Neuronal stem cell (in vitro differentiated cells): ENCODE measurements around the gene GCC1.

Experiments
- DNase-seq: peaks from one replicate; pipeline ENCODE4 v3.0.0-alpha.2; 2013; ENCODE audit warnings: low spot score
- H2AFZ ChIP-seq: one replicate; pipeline ENCODE4 v1.6.1; 2013; ENCODE audit warnings: mild to moderate bottlenecking, low read length, inconsistent platforms
- H2AK5ac ChIP-seq: 2 replicates; pipeline ENCODE4 v1.6.1; 2013; ENCODE audit warnings: low read depth, mild to moderate bottlenecking, inconsistent platforms, low read length, moderate library complexity, mixed read lengths
- H2BK120ac ChIP-seq: 2 replicates; pipeline ENCODE4 v1.6.1; 2013; ENCODE audit warnings: low read depth, mild to moderate bottlenecking, inconsistent platforms, low read length, moderate library complexity, mixed read lengths
- H2BK12ac ChIP-seq: one replicate; pipeline ENCODE4 v1.6.1; 2013; ENCODE audit warnings: low read length, inconsistent platforms
- H2BK15ac ChIP-seq: 2 replicates; pipeline ENCODE4 v1.6.1; 2013; ENCODE audit warnings: mild to moderate bottlenecking, low read length, inconsistent platforms, mixed read lengths
- H2BK5ac ChIP-seq: one replicate; pipeline ENCODE4 v1.6.1; 2013; ENCODE audit warnings: inconsistent platforms, mild to moderate bottlenecking, low read length, moderate library complexity
- H3K14ac ChIP-seq: one replicate; pipeline ENCODE4 v1.6.1; 2013; ENCODE audit warnings: low read length, inconsistent platforms
- H3K18ac ChIP-seq: 2 replicates; pipeline ENCODE4 v1.6.1; 2013; ENCODE audit warnings: low read length, inconsistent platforms
- H3K23ac ChIP-seq: 2 replicates; pipeline ENCODE4 v1.6.1; 2013; ENCODE audit warnings: low read depth, mild to moderate bottlenecking, mixed read lengths, low read length, inconsistent platforms; ENCODE audit not compliant: poor library complexity
- H3K27ac ChIP-seq: replicated peaks from 3 replicates; pipeline ENCODE4 v1.5.1; 2013; ENCODE audit warnings: low read length, inconsistent platforms
- H3K27me3 ChIP-seq, 3 experiments: 2 replicates each; pipeline ENCODE4 v1.6.1; 2013; ENCODE audit warnings: low read length in 3 of 3, mild to moderate bottlenecking in 2 of 3, inconsistent platforms in 1 of 3, low read depth in 1 of 3, mixed read lengths in 1 of 3, moderate library complexity in 1 of 3; ENCODE audit not compliant: control insufficient read depth in 3 of 3, insufficient read depth in 3 of 3
- H3K36me3 ChIP-seq, 2 donors: replicated peaks in 1 of 2; 2 replicates each; pipeline ENCODE4 v1.6.1; 2013; ENCODE audit warnings: low read length in 2 of 2; ENCODE audit not compliant: control insufficient read depth in 2 of 2, insufficient read depth in 2 of 2
- H3K4ac ChIP-seq: 2 replicates; pipeline ENCODE4 v1.6.1; 2013; ENCODE audit warnings: inconsistent platforms, mild to moderate bottlenecking, low read length, moderate library complexity
- H3K4me1 ChIP-seq, 2 donors: 1 replicate in 1 of 2; 2 replicates in 1 of 2; pipeline ENCODE4 v1.6.1; 2013; ENCODE audit warnings: low read length in 2 of 2, low read depth in 1 of 2; ENCODE audit not compliant: control insufficient read depth in 2 of 2, insufficient read depth in 1 of 2
- H3K4me2 ChIP-seq: one replicate; pipeline ENCODE4 v1.6.1; 2013; ENCODE audit warnings: mild to moderate bottlenecking, low read length, inconsistent platforms; ENCODE audit not compliant: insufficient read depth, poor library complexity, severe bottlenecking
- H3K4me3 ChIP-seq, 2 donors: 2 replicates each; pipeline ENCODE4 v1.5.1; 2013; ENCODE audit warnings: low read length in 2 of 2, mild to moderate bottlenecking in 2 of 2, inconsistent platforms in 1 of 2, moderate library complexity in 1 of 2
- H3K79me1 ChIP-seq: one replicate; pipeline ENCODE4 v1.6.1; 2013; ENCODE audit warnings: low read depth, mild to moderate bottlenecking, inconsistent platforms, low read length, moderate library complexity
- H3K9ac ChIP-seq: one replicate; pipeline ENCODE4 v1.6.1; 2013; ENCODE audit warnings: mild to moderate bottlenecking, low read depth, low read length, inconsistent platforms; ENCODE audit not compliant: poor library complexity
- H3K9me3 ChIP-seq, 2 donors: replicated peaks in 1 of 2; 2 replicates each; pipeline versions ENCODE3 to v1.6.1; 2013; ENCODE audit warnings: low read length in 2 of 2, mild to moderate bottlenecking in 2 of 2, inconsistent platforms in 1 of 2, low read depth in 1 of 2, mixed read lengths in 1 of 2, moderate library complexity in 1 of 2; ENCODE audit not compliant: control insufficient read depth in 2 of 2, insufficient read depth in 1 of 2
- H4K8ac ChIP-seq: one replicate; pipeline ENCODE4 v1.6.1; 2013; ENCODE audit warnings: low read depth, mild to moderate bottlenecking, inconsistent platforms, low read length, moderate library complexity
- H4K91ac ChIP-seq: one replicate; pipeline ENCODE4 v1.6.1; 2013; ENCODE audit warnings: low read length, low read depth, mild to moderate bottlenecking, inconsistent platforms; ENCODE audit not compliant: poor library complexity
- WGBS, 2 donors: extraction: QIAGEN DNeasy Blood & Tissue Kit; methylation state at CpG; one replicate each; pipeline ENCODE4 v1.1.7; 2013; ENCODE audit warnings: missing lambda C conversion rate in 2 of 2, mixed read lengths in 1 of 2; ENCODE audit not compliant: insufficient read length in 2 of 2, insufficient replicate concordance in 1 of 2; ENCODE audit errors: extremely low coverage in 2 of 2; 5-methylcytosine and 5-hydroxymethylcytosine counted together

GCC1 gene

GRCh38 chr7:127581716-127582115 lies 3.7 kb downstream of the GCC1 start:
- Histone ChIP-seq H2BK5ac (no peak overlapping the region), H3K4me3 (no peak overlapping the region), H4K91ac (no peak overlapping the region), H3K9ac (no peak overlapping the region), H4K8ac (no peak overlapping the region), H2BK15ac (no peak overlapping the region), H3K23ac (no peak overlapping the region), H3K18ac (no peak overlapping the region), H3K9me3 (no peaks in the 10 kb centered on the region), H2AK5ac (no peak overlapping the region), H3K36me3 (peaks cover 19 to 65% of the 10 kb centered on the region in 2 donors), H2BK12ac (no peak overlapping the region), H3K4me2 (no peak overlapping the region), H3K27ac (no peak overlapping the region), H2BK120ac (no peak overlapping the region), H3K4me1 (peaks cover 13% of the 10 kb centered on the region in 2 donors), H3K79me1 (peaks cover 6% of the 10 kb centered on the region), H3K14ac (no peak overlapping the region), H2AFZ (no peak overlapping the region), H3K4ac (no peak overlapping the region), H3K27me3 (no peaks in the 10 kb centered on the region)
- WGBS, 2 donors = no CpG with 5 or more reads among the region's 1 CpG
- DNase-seq = no peak

- no peak overlapping the region for H3K4me2 ChIP-seq
- H3K4me3 ChIP-seq = no peak overlapping the region
- no peak overlapping the region for H3K14ac ChIP-seq
- H3K18ac ChIP-seq = no peak overlapping the region
- H3K27ac ChIP-seq = no peak overlapping the region
- no peak overlapping the region for H2AFZ ChIP-seq
- H3K4me1 ChIP-seq = peaks cover 10 to 11% of the 10 kb centered on the region in 2 donors
- no peaks in the 10 kb centered on the region for H3K9me3 ChIP-seq
- H2BK15ac ChIP-seq = no peak overlapping the region
- no peak overlapping the region for H3K23ac ChIP-seq
- H3K36me3 ChIP-seq = peaks cover 19 to 65% of the 10 kb centered on the region in 2 donors
- no peak overlapping the region for H4K8ac ChIP-seq
- H3K27me3 ChIP-seq = no peaks in the 10 kb centered on the region
- no peak overlapping the region for H3K4ac ChIP-seq
- H4K91ac ChIP-seq = no peak overlapping the region
- peaks cover 6% of the 10 kb centered on the region for H3K79me1 ChIP-seq
- H3K9ac ChIP-seq = no peak overlapping the region
- H2BK120ac ChIP-seq = no peak overlapping the region
- H2BK5ac ChIP-seq = no peak overlapping the region
- DNase-seq = no peak
- H2AK5ac ChIP-seq = no peak overlapping the region
- no peak overlapping the region for H2BK12ac ChIP-seq
These were observed 4.8 kb downstream of the GCC1 start for GRCh38 chr7:127580612-127581011.

- no peak overlapping the region for H2BK15ac ChIP-seq
- H3K27me3 ChIP-seq = no peaks in the 10 kb centered on the region
- H3K4ac ChIP-seq = no peak overlapping the region
- WGBS, 2 donors = no CpG with 5 or more reads among the region's 4 CpGs
- no peak overlapping the region for H3K4me2 ChIP-seq
- H4K91ac ChIP-seq = no peak overlapping the region
- no peaks in the 10 kb centered on the region for H3K9me3 ChIP-seq
- H3K23ac ChIP-seq = no peak overlapping the region
- H2AK5ac ChIP-seq = no peak overlapping the region
- H4K8ac ChIP-seq = no peak overlapping the region
- no peak overlapping the region for H3K9ac ChIP-seq
- H3K36me3 ChIP-seq = peaks cover 19 to 59% of the 10 kb centered on the region in 2 donors
- no peak overlapping the region for H2BK120ac ChIP-seq
- no peak overlapping the region for H3K14ac ChIP-seq
- H2BK12ac ChIP-seq = no peak overlapping the region
- DNase-seq = no peak
- peaks cover 0 to 2% of the 10 kb centered on the region in 2 donors for H3K4me1 ChIP-seq
- H2AFZ ChIP-seq = no peak overlapping the region
- H2BK5ac ChIP-seq = no peak overlapping the region
- peaks cover 2% of the 10 kb centered on the region for H3K79me1 ChIP-seq
- H3K18ac ChIP-seq = no peak overlapping the region
- no peak overlapping the region for H3K27ac ChIP-seq
- H3K4me3 ChIP-seq = no peak overlapping the region
These were observed 6.6 kb downstream of the GCC1 start for GRCh38 chr7:127578711-127579275.

- H4K8ac ChIP-seq = no peak overlapping the region
- no peaks in the 10 kb centered on the region for H3K79me1 ChIP-seq
- no peak overlapping the region for H3K4ac ChIP-seq
- no peaks in the 10 kb centered on the region for H3K27me3 ChIP-seq
- no peak overlapping the region for H3K9ac ChIP-seq
- no peak overlapping the region for H3K18ac ChIP-seq
- H3K4me3 ChIP-seq = no peak overlapping the region
- no CpG with 5 or more reads among the region's 5 CpGs for WGBS, 2 donors
- no peak overlapping the region for H2AFZ ChIP-seq
- H2BK15ac ChIP-seq = no peak overlapping the region
- H3K4me2 ChIP-seq = no peak overlapping the region
- no peak overlapping the region for H2AK5ac ChIP-seq
- H3K27ac ChIP-seq = no peak overlapping the region
- peaks cover 16 to 53% of the 10 kb centered on the region in 2 donors for H3K36me3 ChIP-seq
- H4K91ac ChIP-seq = no peak overlapping the region
- H2BK12ac ChIP-seq = no peak overlapping the region
- H3K4me1 ChIP-seq = no peaks in the 10 kb centered on the region
- no peak for DNase-seq
- no peak overlapping the region for H3K23ac ChIP-seq
- H2BK5ac ChIP-seq = no peak overlapping the region
- H3K14ac ChIP-seq = no peak overlapping the region
- H2BK120ac ChIP-seq = no peak overlapping the region
- no peaks in the 10 kb centered on the region for H3K9me3 ChIP-seq
These were observed 7.2 kb downstream of the GCC1 start for GRCh38 chr7:127578036-127578684.
